Body of pancreas (tissue), 4 donors: ENCODE data around the gene LRRC27.

Experiments used
- POLR2A ChIP-seq, 3 donors: fragments of 450-650 bp; IDR thresholded peaks; one replicate each; pipeline ENCODE4 v1.6.1; 2016; ENCODE audit warnings: antibody characterized with exemption in 3 of 3, mild to moderate bottlenecking in 2 of 3
- TF ChIP-seq, protein P1 (sequence below), 7 experiments: fragments of 450-650 bp in 4 of 7; fragments of 200-600 bp in 3 of 7; sonication (generic) in 3 of 7; IDR thresholded peaks; one replicate each; pipeline ENCODE4 v1.5.1; 2016 to 2019; ENCODE audit warnings: antibody characterized with exemption in 7 of 7

DNA sequence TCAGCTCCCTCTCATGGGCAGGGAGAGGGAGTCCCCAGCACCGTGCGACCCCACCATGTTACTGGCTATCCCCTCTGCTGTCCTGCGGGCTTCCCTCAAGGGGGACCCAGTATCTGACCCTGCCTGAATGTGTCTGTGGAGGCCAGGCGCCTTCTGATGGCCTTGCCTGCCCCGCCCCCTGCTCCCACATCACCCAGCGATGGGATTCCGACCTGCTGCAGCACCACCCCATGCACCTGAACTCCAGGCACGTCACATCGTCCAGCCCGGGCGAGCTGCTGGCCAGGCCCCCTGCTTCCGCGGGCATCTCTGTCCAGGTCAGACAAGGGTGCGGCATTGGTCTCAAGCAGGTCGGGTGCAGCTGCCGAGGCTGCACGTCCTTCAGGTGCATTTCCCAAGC lies 19.0 kb downstream of the LRRC27 start:
- TF ChIP-seq, protein P1, sequence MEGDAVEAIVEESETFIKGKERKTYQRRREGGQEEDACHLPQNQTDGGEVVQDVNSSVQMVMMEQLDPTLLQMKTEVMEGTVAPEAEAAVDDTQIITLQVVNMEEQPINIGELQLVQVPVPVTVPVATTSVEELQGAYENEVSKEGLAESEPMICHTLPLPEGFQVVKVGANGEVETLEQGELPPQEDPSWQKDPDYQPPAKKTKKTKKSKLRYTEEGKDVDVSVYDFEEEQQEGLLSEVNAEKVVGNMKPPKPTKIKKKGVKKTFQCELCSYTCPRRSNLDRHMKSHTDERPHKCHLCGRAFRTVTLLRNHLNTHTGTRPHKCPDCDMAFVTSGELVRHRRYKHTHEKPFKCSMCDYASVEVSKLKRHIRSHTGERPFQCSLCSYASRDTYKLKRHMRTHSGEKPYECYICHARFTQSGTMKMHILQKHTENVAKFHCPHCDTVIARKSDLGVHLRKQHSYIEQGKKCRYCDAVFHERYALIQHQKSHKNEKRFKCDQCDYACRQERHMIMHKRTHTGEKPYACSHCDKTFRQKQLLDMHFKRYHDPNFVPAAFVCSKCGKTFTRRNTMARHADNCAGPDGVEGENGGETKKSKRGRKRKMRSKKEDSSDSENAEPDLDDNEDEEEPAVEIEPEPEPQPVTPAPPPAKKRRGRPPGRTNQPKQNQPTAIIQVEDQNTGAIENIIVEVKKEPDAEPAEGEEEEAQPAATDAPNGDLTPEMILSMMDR (IDR thresholded peaks at IDR 0.05), result no peak
- no peak for TF ChIP-seq POLR2A (IDR thresholded peaks at IDR 0.05)
